Aorta (tissue), 4 donors: ENCODE measurements around the gene RUBCN. TPM values are rescaled to one million over a fixed set of nuclear protein-coding genes. Genes with fewer than 3 reads are reported as not detected.

ENCODE experiments used
- polyA plus RNA-seq, 2 donors: library from polyadenylated mRNA; stranded (reverse); fragments of 200-250 nt; gene quantifications; one replicate each; pipeline ENCODE4 v1.2.3, GENCODE V29; 2013
- total RNA-seq, 2 donors: library from RNA; stranded (reverse); fragmentation: NEBNext Ultra II Directional; extraction: Animal tissue kit (Norgen Biotek cat#: 25700); gene quantifications; one replicate each; pipeline ENCODE4 v1.2.1, GENCODE V29; 2021
- donor health status: healthy with polysubstance abuse.
- donor health status: Bipolar disorder and iron deficiency.
- donor health status: DM: no; HTN: no; CAD: no.
- donor health status: DM: yes; HTN: yes; CAD: no.

The RUBCN gene
- total and polyA plus RNA-seq, 4 donors, result 6.9 to 41.1 (median 26.3) TPM

Other genes starting within 250 kb of the RUBCN start
- gene BDH1, start 180.9 kb downstream of the RUBCN start, total RNA-seq, result 1 to 10 TPM; 3.5 to 5.6 TPM
- gene BDH1, start 180.9 kb downstream of the RUBCN start, polyA plus RNA-seq, result 10 to 100 TPM in 1 of 2 donors, 1 to 10 TPM in 1; 7.6 to 17.8 TPM
- gene FYTTD1, start 13.0 kb upstream of the RUBCN start, total RNA-seq, result 10 to 100 TPM; 55.0 to 58.6 TPM
- 10 to 100 TPM; 25.4 to 26.4 TPM for gene FYTTD1, start 13.0 kb upstream of the RUBCN start, polyA plus RNA-seq
- gene LRCH3, start 54.4 kb upstream of the RUBCN start, total RNA-seq, result 100 to 1,000 TPM in 1 of 2 donors, 10 to 100 TPM in 1; 76.1 to 104 TPM
- 10 to 100 TPM; 15.4 to 18.2 TPM for gene LRCH3, start 54.4 kb upstream of the RUBCN start, polyA plus RNA-seq
- gene RPL35A, start 213.3 kb upstream of the RUBCN start, total RNA-seq, result 100 to 1,000 TPM; 637 to 745 TPM
- 1,000 to 10,000 TPM; 1,749 to 3,399 TPM for gene RPL35A, start 213.3 kb upstream of the RUBCN start, polyA plus RNA-seq
- 1 to 10 TPM; 5.1 to 6.4 TPM for gene LMLN, start 223.3 kb upstream of the RUBCN start, total RNA-seq
- gene LMLN, start 223.3 kb upstream of the RUBCN start, polyA plus RNA-seq, result 1 to 10 TPM in 1 of 2 donors, under 1 TPM in 1; 0.13 to 2.3 TPM